Cardiac muscle cell (in vitro differentiated cells and primary cell): ENCODE measurements around the gene CYSLTR1. TPM values are rescaled to one million over a fixed set of nuclear protein-coding genes. Genes with fewer than 3 reads are reported as not detected.

Source experiments
- DNase-seq, 2 donors: peaks; one replicate each; pipeline versions ENCODE4 v3.0.0 to v3.0.0-alpha.2; 2010 to 2017; ENCODE audit warnings: low read depth in 1 of 2, low spot score in 1 of 2
- H3K27ac ChIP-seq: fragments of 200-600 bp; sonication (generic); 2 replicates; pipeline ENCODE4 v1.5.1; 2016
- H3K27me3 ChIP-seq: fragments of 200-600 bp; sonication (generic); 2 replicates; pipeline ENCODE4 v1.6.0; 2016; ENCODE audit warnings: control low read depth
- H3K36me3 ChIP-seq: fragments of 200-600 bp; sonication (generic); 2 replicates; pipeline ENCODE4 v1.5.1; 2016; ENCODE audit warnings: control low read depth
- H3K4me1 ChIP-seq: fragments of 200-600 bp; sonication (generic); 2 replicates; pipeline ENCODE4 v1.8.1; 2017; ENCODE audit warnings: low read depth, mild to moderate bottlenecking, mixed run types
- H3K4me3 ChIP-seq: fragments of 200-600 bp; sonication (generic); 2 replicates; pipeline ENCODE4 v1.5.1; 2016; ENCODE audit warnings: mild to moderate bottlenecking
- H3K9me3 ChIP-seq: fragments of 200-600 bp; sonication (generic); 2 replicates; pipeline ENCODE4 v1.5.1; 2017; ENCODE audit warnings: low read depth, mild to moderate bottlenecking, control low read depth
- CTCF ChIP-seq: IDR thresholded peaks from 2 replicates; pipeline ENCODE4 v1.5.1; 2012; ENCODE audit warnings: low read depth, mild to moderate bottlenecking, low read length
- polyA plus RNA-seq: library from polyadenylated mRNA; unstranded; fragments of >200 nt; fragmentation: Nextera tagmentation; extraction: Ambion mirVana; gene quantifications from 2 replicates; pipeline ENCODE4 v1.2.1, GENCODE V29; 2016
- total RNA-seq: library from RNA; depleted of rRNA; stranded (reverse); fragments of >200 nt; gene quantifications from 2 replicates; pipeline ENCODE4 v1.2.3, GENCODE V29; 2016

Gene CYSLTR1
- total and polyA plus RNA-seq, 2 experiments from 2014 or later: not detected

GRCh38 chrX:78322863-78323262 lies 4.5 kb downstream of the CYSLTR1 start:
- Histone ChIP-seq H3K9me3 (no peaks in the 10 kb centered on the region), H3K27me3 (no peaks in the 10 kb centered on the region), H3K4me3 (no peak overlapping the region), H3K4me1 (no peaks in the 10 kb centered on the region), H3K36me3 (no peaks in the 10 kb centered on the region), H3K27ac (no peak overlapping the region)
- no peak for DNase-seq
- TF ChIP-seq CTCF: no peak

- Histone ChIP-seq H3K27ac (no peak overlapping the region), H3K4me3 (no peak overlapping the region), H3K4me1 (no peaks in the 10 kb centered on the region), H3K27me3 (no peaks in the 10 kb centered on the region), H3K36me3 (no peaks in the 10 kb centered on the region), H3K9me3 (no peaks in the 10 kb centered on the region)
- TF ChIP-seq CTCF: no peak
- no peak for DNase-seq
Measured at GRCh38 chrX:78321809-78322208, 5.6 kb downstream of the CYSLTR1 start.

GRCh38 chrX:78316265-78316664 lies 11.1 kb downstream of the CYSLTR1 start:
- DNase-seq: no peak
- H3K4me1 ChIP-seq: no peaks in the 10 kb centered on the region
- no peak for TF ChIP-seq CTCF
- H3K36me3 ChIP-seq: no peaks in the 10 kb centered on the region
- H3K27ac ChIP-seq: no peak overlapping the region
- H3K4me3 ChIP-seq: no peak overlapping the region
- H3K27me3 ChIP-seq: no peaks in the 10 kb centered on the region
- no peaks in the 10 kb centered on the region for H3K9me3 ChIP-seq

- H3K36me3 ChIP-seq: no peaks in the 10 kb centered on the region
- H3K27ac ChIP-seq: no peak overlapping the region
- DNase-seq: no peak
- H3K27me3 ChIP-seq: no peaks in the 10 kb centered on the region
- no peaks in the 10 kb centered on the region for H3K9me3 ChIP-seq
- no peak for TF ChIP-seq CTCF
- no peak overlapping the region for H3K4me3 ChIP-seq
- H3K4me1 ChIP-seq: no peaks in the 10 kb centered on the region
Measured at GRCh38 chrX:78315745-78316144, 11.7 kb downstream of the CYSLTR1 start.

- no peak for DNase-seq
- Histone ChIP-seq H3K4me3 (no peak overlapping the region), H3K27ac (no peak overlapping the region), H3K9me3 (no peaks in the 10 kb centered on the region), H3K4me1 (no peaks in the 10 kb centered on the region), H3K27me3 (no peaks in the 10 kb centered on the region), H3K36me3 (no peaks in the 10 kb centered on the region)
- TF ChIP-seq CTCF: no peak
Measured at GRCh38 chrX:78314561-78314960, 12.8 kb downstream of the CYSLTR1 start.

GRCh38 chrX:78313526-78313925 lies 13.9 kb downstream of the CYSLTR1 start:
- no peak overlapping the region for H3K27ac ChIP-seq
- no peaks in the 10 kb centered on the region for H3K9me3 ChIP-seq
- TF ChIP-seq CTCF: no peak
- DNase-seq: no peak
- no peaks in the 10 kb centered on the region for H3K36me3 ChIP-seq
- H3K4me1 ChIP-seq: no peaks in the 10 kb centered on the region
- no peaks in the 10 kb centered on the region for H3K27me3 ChIP-seq
- no peak overlapping the region for H3K4me3 ChIP-seq
